Tongue (tissue), 2 donors: ENCODE measurements around the gene UFM1. TPM values are rescaled to one million over a fixed set of nuclear protein-coding genes. Genes with fewer than 3 reads are reported as not detected.
"Not testable (repeated sequence)": the region's sequence is repeated elsewhere in the genome, so short reads cannot be mapped to it uniquely, and the experiment has no call there.

ENCODE experiments used
- DNase-seq: peaks from one replicate; pipeline ENCODE4 v3.0.0-alpha.2; 2015
- total RNA-seq: library from RNA; depleted of rRNA; stranded (reverse); fragments of >200 nt; gene quantifications from one replicate; pipeline ENCODE4 v1.2.3, GENCODE V29; 2014

The UFM1 gene
- 109 TPM for total RNA-seq

DNA sequence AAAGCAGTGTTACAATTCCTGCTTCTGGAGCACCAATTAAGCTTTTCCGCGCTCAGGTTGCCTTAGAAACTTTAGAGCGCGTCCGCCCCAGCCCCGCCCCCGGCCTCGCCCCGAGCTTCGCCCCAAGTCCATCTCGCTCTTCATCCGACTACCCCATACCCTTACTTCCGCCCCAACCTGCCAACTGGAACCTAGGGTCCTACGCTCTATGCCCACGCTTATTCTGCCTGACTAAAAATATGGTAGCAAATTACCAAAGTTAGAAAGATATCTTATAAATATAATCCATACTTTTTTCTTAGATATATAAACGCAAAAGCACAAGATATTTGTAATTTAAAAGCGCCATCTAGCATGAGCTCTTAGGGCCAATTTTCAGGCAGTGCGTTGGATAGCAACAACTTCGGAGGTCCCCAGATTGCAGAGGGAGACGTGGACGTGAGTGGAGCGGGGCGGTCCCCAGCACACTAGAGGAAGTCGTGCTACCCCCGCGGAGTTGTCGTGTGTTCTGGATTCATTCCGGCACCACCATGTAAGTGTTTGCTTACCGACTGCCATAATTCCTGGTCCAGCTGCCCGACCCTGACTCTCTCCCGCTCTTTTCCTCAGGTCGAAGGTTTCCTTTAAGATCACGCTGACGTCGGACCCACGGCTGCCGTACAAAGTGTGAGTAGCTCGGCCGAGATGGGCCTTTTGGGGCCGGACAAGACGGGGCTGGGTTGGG is at the start of gene UFM1:
TSS of gene UFM1 (plus strand) at position 462 of the 724 bp plus-strand sequence. CDS start at position 531, 69 bp downstream.
- DNase-seq, result peak; percentile 97

DNA sequence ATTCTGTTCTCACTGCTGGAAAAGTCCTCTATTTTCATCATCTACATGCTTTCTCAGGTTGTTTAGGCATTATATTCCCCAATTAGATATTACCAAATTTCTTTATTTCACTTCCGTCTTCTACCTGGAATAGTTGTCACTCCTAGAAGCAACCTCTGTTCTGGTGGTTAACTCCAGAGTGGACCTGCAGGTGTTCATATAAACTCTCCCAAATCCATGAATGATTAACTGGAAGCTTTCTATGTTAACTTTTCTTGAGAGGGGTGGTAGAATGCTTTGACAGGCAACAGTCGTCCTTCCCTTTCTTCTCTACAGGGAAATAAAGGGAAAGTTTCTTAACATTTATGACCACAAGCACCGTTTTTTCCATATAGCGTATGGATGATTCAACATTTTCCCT is 48.4 kb upstream of the UFM1 start:
- no peak for DNase-seq

DNA sequence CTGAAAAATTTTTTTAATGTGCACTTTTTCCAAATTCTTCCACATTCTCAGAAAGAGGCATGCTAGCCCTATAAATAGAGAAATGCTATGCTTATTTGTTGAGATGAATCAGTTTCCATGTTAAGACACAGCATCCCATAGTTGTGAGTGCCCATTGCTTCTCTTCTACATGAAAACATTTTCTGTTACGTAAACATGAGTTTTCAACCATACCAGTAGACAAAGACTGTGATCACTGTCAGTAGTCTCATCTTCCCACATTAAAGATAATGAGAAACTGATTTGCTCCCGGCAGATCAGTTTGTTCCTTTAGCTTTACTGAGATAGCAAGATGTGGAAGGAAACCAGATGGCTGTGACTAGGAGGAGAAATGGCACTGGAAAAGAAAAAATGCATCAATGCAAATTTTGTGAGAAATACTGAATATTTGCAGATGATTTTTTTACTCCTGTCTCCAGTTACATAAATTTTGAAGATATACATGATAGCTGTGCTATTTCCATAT is 45.8 kb upstream of the UFM1 start:
- DNase-seq, result no peak

DNA sequence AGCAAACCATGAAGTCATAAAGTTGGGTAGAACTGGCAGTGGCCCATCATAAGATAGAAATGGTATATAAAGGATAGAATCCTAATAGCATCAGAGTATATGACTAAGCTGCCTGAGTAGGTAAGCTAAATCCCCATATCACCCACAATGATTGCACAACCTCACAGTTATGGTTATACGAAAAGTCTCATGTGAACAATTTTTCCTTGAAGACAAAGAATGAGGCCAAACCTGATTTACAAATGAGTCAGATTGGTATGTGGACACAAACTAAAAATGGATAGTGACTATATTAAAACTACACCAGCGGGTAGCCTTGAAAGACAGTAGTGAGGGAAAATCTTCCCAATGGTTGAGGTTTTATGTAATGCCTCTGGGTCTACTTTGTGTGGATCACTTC is 40.9 kb upstream of the UFM1 start:
- DNase-seq, result no peak

DNA sequence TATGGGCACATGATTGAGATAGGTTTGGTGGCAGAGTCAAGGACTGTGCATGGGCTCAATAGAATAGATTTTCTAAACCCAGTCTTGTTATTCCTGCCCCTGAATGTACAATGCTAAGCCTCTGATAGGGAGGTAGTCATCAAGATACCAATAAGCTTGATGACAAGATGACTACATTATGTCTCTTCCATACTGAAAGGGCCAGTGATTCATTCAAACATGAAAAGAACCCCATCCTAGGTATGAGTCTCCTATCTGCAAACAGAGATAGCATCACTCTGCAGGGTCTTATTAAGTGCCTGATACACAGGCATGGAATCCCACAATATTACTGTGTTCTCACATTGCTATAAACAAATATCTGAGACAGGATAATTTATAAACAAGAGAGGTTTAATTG is 40.3 kb upstream of the UFM1 start:
- DNase-seq, result no peak

DNA sequence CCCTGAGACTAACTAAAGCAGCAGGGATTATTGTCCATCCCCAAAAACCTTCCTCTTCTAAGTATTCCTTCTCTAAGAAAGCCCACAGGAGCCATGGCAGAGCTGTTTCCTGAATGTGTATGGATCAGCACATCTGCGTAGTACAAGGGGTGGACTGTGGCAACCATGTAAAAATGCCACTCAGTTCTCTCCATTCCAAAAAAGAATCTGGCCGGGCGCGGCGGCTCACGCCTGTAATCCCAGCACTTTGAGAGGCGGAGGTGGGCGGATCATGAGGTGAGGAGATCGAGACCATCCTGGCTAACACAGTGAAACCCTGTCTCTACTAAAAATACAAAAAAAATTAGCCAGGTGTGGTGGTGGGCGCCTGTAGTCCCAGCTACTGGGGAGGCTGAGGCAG is 38.5 kb upstream of the UFM1 start:
- DNase-seq, result not testable (repeated sequence)

DNA sequence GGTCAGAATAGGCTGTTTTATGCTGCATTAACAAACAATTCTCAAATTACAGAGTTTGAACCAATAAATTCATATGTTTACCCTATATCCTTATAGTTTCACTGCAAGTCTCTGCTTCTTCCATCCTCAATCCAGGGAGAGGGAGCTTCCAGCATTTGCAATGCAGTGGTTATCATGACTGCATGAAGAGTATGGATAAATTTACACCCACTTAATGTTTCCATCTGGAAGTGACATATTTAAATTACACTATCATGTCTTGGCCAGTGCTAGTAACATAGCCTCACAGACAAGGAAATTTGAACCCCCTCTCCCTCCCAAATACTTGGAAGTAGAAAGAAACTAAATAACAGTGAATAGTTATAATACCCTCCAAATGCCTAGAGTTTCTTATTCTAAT is 33.5 kb upstream of the UFM1 start:
- no peak for DNase-seq

DNA sequence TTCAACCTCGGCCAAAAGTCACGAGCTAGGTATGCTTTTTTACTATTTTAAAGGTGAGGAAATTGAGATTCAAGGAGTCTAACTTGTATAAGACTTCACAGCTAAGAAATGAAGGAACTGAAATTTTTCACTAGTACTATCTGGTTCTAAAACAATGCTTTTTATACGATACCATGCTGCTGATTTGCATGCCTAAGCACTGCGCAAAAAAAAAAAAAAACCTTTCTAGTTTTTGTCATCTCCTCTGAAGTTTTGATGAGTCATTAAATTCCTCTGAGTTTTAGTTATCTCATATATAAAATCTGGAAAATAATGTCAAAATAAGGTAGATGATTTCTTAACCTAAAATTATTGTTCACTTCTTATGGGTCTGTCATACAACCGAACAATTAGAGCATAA is 28.0 kb upstream of the UFM1 start:
- DNase-seq, result no peak

DNA sequence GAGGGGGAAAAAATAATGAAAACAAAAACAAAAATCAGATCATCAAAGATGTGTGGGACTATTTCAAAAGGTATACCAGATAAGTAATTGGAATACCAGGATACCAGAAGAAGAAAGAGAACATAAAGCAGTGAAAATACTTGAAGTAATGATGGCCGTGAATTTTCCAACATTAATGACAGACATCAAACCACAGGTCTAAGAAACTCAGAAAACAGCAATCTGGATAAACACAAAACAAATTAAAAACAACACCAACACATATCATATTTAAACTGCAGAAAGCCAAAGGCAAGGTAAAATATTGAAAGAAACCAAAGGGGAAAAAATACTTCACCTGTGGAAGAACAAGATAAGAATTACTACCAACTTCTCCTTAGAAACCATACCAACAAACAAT is 24.2 kb upstream of the UFM1 start:
- DNase-seq, result no peak

DNA sequence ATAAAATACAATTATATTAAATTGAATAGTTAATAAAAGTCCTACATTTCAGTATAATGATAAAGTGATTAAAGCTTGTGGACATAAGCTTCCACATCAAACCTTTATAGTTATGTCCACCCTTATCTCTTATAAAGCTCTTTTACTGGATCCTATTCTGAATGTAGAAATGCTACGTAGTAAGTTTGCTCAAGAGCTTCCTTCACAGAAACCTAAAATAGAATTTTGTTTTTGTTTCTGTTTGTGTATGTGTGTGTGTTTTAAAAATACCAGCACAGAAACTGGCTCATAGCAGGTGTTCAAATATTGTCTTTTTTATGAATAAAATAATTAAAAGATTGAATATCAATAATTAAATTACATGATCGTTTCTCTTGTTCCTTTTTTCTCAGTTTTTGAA is 21.0 kb upstream of the UFM1 start:
- DNase-seq, result no peak

DNA sequence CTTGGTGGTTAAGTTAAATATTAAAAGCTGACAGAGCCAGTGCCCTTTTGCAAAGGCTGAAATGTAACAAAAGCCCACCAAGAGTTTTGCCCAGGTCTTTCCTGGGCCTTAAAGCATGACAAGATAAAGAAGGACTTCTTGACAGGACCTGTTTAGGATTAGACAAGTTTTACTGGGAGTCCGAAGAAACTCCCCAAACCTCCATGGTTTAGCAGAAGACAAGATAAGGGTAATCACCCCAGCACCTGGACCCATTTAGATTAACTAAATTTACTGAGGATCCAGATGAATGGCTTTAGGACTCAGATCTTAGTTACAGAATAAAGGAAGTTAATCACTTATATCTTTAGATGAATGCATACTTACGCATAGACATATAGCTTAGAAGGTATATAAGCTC is 14.8 kb upstream of the UFM1 start:
- no peak for DNase-seq

DNA sequence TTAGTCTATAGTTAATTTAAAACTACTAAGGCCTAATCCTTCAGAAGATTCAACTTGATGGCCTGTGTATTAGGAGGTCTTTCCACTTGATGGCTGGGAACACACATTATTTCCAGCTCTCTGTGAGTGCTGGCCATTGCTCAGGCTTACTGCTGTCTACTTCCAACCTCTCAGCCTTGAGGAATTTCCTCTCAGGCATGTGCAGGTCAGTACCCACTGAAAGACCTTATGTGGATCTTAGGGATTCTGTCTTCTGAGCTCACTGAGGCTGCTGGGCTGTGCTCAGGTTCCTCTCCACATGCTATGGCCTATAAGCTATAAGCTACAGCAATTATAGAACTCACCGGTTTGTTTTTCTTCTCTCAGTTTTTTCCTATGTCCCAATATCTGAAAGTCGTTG is 11.6 kb upstream of the UFM1 start:
- no peak for DNase-seq

DNA sequence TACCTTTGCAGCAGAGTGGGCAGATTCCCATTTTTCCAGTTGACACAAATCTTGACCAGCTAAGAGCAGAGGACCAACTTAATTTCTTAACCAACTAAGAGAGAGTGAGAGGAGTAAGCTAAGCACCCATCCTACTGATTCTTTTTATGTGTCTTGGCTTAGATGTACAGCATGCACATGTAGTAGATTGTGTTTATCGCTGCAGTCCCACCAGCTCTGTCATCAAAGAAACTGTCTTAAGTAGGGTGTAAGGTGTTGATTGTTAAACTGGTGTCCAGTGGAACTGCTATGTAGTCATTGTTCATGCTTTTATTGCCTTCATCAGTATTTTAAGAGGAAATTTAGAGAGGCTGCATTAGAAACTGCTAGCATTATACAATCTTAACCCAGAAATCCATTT is 9.0 kb upstream of the UFM1 start:
- DNase-seq, result no peak

DNA sequence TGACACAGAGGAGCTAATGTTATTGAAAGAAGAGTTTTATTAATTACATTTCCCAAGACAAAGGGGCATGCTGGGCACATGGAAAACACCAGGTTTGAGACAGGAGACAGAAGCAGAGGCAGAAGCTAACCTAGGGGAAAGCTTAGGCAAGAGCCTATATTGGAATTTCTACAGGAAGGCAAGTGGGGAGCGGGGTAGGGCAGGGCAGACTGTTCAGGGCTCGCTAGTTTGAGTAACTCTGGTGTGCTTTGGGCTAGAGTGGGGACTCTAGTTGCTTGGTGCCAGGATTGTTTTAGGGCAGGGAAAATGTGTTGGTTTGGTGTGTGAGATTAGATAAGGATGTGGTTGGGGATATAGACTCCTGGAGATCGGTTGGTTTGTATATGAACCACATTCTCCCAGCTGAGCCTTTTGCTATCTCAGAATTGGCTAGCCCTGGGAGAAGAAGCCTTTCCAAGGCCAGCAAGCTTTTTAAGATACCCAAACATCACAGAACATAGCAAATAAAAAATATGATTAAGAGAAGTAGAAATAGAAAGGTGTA is 8.4 kb upstream of the UFM1 start:
- DNase-seq, result no peak

DNA sequence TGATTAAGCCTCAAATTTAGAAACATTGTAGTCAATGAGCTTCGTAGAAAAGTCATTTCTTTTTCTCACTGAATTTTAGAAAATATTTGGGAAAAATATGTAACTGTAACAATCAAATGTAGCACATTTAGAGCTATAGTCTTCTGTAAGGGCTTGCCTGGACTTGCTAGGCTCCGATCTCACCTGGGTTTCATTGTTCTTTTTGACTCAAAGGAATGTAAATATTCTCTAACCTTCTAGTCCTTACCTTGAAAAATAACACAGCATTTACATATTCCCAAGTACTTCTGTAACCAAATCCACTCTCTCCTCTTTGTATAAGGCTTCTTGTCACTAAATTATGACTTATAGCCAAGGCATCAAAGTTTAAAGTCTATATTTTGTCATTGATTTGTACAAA is 2.9 kb upstream of the UFM1 start:
- DNase-seq, result no peak

DNA sequence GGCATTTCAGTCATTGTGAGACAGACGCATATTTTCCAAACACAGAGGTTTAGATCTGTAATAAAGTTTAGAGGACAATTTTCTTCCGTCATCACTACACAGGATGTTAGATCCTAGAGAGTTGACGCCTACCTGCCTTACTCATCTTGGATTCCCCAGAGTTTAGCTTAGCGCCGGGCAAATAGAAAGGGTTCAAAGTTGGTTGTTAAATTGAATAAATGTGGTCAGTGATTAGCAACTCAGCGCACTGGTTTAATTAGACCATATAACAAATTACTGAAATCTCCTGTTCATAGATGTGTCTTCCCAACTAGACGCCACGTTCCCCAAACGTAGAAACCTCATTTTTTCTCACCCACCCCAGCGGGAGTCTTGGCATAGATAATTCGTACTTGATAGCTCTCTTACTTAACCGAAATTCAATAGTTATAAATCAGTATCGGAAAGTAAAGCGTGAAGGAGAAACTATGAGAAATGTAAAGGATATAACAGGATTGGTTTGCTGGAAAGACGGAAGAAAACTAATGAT is 726 bp upstream of the UFM1 start:
- no peak for DNase-seq

DNA sequence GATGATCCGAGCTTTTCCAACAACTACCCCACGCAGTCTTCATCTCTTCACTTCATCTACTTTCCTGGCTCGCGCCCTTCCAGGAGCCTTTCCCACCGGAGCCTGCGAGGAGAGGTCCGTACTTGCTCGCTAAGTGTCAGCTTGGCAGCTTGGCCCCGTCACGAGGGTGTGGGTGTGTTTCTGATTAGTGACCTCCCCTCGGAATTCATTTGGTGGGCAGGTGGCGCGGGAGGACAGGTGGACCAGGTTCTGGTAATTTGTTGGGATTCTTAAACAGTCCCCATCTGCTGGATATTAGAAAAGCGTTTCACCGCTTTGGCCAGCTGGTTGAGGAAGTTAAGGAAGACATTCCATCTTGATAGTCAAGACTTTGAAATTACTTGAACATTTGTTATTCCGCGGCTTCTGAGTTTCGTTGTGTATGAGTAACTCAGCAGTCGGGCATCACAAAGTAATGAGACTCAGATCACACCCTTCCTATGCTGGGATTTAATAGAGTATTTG is 515 bp downstream of the UFM1 start:
- peak; percentile 82 for DNase-seq

DNA sequence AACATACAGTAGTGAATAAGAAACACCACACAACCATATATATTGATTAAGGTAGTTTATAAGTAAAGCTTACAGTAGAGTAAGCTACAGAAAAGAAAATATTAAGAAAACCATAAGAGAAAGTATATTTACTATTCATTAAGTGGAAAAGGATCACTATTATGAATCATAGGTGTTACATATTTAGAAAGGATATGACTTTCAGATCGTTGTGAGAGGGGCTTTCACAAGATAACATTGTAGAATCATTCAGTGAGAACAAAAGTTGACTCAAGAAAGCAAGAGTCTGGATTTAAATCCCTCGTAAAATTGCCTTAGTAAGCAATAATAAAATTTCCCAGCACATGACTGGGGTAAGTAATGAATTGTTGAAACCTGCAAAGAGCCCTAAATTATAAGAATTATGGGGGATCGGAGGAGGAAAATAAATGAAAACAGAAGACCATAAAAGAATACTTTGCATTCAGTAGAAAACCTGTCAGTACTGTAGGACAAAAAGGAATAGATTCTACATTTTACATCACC is 6.0 kb downstream of the UFM1 start:
- DNase-seq, result no peak

DNA sequence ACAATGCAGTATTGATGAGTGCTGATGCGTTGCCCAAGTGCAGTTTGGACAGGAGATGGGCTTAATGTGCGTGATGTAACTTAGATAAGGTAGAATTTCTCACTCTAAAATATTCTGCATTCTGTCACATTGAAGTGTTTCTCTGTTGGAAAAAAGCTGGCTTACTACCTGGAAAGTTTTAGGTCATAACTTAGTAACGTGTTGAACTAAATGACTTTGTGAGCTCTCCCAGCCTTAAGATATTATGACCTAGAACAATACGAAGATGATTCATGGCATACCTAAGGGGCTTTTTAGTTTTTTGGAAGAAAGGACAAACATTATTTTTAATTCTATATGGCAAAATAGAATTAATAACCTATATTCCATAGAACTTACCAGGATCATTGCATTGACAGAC is 9.0 kb downstream of the UFM1 start:
- DNase-seq, result no peak

DNA sequence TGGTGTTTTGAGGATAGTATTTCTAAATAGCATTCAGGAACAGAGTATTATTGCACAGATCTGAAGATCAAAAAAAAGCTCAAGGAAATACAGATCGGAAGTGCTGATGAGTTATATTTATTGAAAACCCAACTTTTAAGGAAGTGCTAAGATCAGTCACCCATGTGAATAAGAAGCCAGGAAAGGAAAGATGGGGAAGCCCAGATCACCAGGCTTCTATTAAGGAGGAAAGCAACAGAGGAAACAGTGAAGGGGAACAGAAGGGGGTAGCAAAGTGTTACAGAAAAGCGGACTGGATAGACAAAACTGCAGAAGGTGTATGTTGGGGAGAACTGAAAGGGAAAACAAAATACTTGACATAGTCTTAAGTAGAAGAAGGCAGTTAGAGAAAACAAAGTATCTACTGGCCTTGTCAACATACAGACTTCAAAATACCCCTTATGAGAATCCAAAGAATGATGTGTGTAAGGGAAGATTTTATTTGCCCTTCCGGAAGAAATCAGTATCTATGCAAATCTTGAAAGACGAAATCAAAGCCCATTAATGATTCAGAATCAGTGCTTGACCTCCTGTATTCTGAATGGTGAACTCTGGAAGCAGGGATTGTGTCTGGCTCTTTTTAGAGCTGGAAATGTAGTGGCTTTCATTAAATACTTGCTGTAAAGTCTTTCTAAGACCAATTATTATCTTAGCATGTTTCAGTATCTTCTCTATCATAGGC is 12.1 kb downstream of the UFM1 start:
- DNase-seq, result no peak

DNA sequence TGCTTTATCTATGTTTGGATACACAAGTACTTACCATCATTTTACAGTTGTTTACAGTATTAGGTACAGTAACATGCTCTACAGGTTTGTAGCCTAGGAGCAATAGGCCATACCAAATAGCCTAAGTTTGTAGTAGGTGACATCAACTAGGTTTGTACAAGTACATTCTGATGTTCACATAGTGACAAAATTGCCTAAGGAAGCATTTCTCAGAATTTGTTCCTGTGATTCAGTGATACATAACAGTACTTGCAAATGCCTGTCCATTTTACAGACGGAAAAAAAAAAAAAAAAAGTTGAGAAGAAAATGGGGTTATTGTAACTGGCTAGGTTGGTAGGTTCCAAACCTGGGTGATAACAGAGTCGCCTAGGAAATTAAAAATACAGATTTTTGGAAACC is 13.6 kb downstream of the UFM1 start:
- no peak for DNase-seq

DNA sequence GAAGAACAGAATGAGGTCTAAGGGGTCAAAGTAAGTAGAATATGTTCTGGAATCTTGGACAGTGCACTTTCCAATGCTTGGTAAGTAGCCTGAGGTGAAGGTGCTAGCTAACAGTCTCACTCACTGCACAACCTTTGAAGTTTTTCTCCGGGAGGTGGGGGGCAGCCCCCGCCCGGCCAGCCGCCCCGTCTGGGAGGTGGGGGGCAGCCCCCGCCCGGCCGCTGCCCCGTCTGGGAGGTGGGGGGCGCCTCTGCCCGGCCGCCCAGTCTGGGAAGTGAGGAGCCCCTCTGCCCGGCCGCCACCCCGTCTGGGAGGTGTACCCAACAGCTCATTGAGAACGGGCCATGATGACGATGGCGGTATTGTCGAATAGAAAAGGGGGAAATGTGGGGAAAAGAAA is 14.1 kb downstream of the UFM1 start:
- DNase-seq, result not testable (repeated sequence)

DNA sequence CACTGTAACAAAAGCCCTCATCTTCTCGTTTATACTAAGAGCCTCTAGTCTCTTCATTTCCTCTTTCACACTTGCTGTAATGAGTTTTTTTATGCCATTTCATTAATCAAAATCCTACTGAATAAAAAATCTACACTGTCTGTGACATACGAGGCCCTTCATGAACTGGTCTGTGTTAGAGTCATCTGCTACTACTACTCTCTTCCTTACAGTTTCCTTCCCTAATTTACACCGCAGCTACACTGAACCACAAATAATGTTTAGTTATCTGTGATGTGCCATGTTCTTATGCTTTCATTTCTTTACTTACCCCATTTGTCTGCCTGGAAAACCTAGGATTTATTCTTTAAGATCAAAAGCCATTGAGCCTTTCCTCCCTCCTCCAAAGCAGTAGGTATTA is 16.0 kb downstream of the UFM1 start:
- no peak for DNase-seq
